HG02885 (cell line): ENCODE results near the gene SMIM17.

ENCODE experiments used
- ATAC-seq: cut with Tn5 transposase; IDR thresholded peaks from one replicate; pipeline ENCODE4 v1.9.1; 2021; ENCODE audit warnings: mild to moderate bottlenecking; ENCODE audit not compliant: unreplicated experiment, poor library complexity

Gene SMIM17

GRCh38 chr19:56705939-56706338 is 63.0 kb downstream of the SMIM17 start:
- ATAC-seq, result no peak
